Body of pancreas (tissue), 4 donors: ENCODE results near the gene SPART. TPM values are rescaled to one million over a fixed set of nuclear protein-coding genes. Genes with fewer than 3 reads are reported as not detected.

Source experiments
- ATAC-seq: fragments of 150-250 bp; one replicate; pipeline ENCODE4 v1.9.1; 2016
- DNase-seq, 4 donors: peaks; one replicate each; pipeline ENCODE4 v3.0.0-alpha.2; 2019
- H3K27ac ChIP-seq, 4 donors: fragments of 200-600 bp; sonication (generic); 1 replicate in 3 of 4; 2 replicates in 1 of 4; pipeline versions ENCODE4 v1.5.1 to v1.6.1; 2016 to 2019; ENCODE audit warnings: mild to moderate bottlenecking in 1 of 4, mixed read lengths in 1 of 4, moderate library complexity in 1 of 4
- H3K27me3 ChIP-seq, 2 donors: fragments of 200-600 bp; sonication (generic); one replicate each; pipeline ENCODE4 v1.6.0; 2016; ENCODE audit warnings: mild to moderate bottlenecking in 1 of 2
- H3K36me3 ChIP-seq, 2 donors: fragments of 200-600 bp; sonication (generic); replicated peaks in 1 of 2; 2 replicates each; pipeline ENCODE4 v1.5.1; 2016; ENCODE audit warnings: low read depth in 2 of 2; ENCODE audit not compliant: insufficient read depth in 1 of 2
- H3K4me1 ChIP-seq: fragments of 200-600 bp; sonication (generic); one replicate; pipeline ENCODE4 v1.6.0; 2016
- H3K4me3 ChIP-seq, 2 donors: fragments of 200-600 bp; sonication (generic); 1 replicate in 1 of 2; 2 replicates in 1 of 2; pipeline ENCODE4 v1.5.1; 2016 to 2019
- H3K9me3 ChIP-seq, 3 donors: fragments of 200-600 bp; sonication (generic); 1 replicate in 2 of 3; 2 replicates in 1 of 3; pipeline ENCODE4 v1.5.1; 2016
- POLR2A ChIP-seq, 3 donors: fragments of 450-650 bp; IDR thresholded peaks; one replicate each; pipeline ENCODE4 v1.6.1; 2016; ENCODE audit warnings: antibody characterized with exemption in 3 of 3, mild to moderate bottlenecking in 2 of 3
- WGBS, 2 donors: methylation state at CpG; one replicate each; pipeline ENCODE4 v1.1.5; 2017; 5-methylcytosine and 5-hydroxymethylcytosine counted together
- intact Hi-C: fragments of 100-400 bp; cut with DNase I; formaldehyde crosslinking; loops from one replicate; pipeline ENCODE4 v1.15.1; 2023
- total RNA-seq, 2 donors: library from RNA; depleted of rRNA; stranded (reverse); fragments of >200 nt; gene quantifications; one replicate each; pipeline ENCODE4 v1.1.0, GENCODE V29; 2016
- TF ChIP-seq, protein P1 (sequence below), 7 experiments: fragments of 450-650 bp in 4 of 7; fragments of 200-600 bp in 3 of 7; sonication (generic) in 3 of 7; IDR thresholded peaks; one replicate each; pipeline ENCODE4 v1.5.1; 2016 to 2019; ENCODE audit warnings: antibody characterized with exemption in 7 of 7

Gene SPART
- total RNA-seq, 2 donors from 2014 or later, result 11.5 to 16.1 TPM

DNA sequence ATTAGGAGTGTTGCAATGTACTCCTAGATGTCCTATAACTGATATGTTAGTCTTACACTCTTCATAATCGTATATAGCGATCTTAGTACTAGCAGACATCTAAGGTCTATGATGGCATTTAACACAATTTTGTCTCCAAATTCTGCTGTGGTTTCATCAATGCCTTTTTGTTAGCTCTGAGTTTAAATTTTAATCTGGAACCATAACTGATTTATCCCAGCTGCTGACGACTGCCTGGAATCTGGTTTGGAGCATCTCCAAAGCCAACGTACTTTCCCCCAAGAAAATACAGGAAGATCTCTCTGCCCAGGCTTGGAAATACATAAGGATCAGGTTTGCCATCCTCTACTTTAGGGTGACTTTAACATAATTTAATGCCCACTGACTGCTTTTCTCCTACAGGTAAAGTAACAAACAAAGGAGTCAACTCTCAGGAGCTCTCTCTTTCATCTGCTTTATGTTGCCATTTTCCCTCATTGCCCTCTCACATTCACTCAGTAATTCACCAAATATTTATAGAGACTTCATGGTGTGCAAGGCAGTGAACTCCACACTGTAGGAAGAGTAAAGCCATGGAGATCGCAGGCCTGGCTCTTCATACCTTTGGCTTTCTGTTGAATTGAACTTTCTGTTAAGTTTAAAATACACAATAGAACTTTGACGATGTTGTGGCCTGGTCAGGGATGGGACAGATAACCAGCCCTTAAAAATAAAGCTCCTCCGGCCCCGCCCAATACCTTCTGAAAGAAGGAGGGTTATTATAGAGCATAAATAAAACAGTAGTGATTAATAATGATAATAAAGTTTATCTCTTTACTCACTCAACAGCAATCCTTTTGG, 23.3 kb upstream of the SPART start:
- Histone ChIP-seq H3K9me3 (no peaks in the 10 kb centered on the region), H3K27ac (no peak overlapping the region), H3K4me3 (no peak overlapping the region), H3K36me3 (no peaks in the 10 kb centered on the region), H3K4me1 (peaks cover 4% of the 10 kb centered on the region), H3K27me3 (no peaks in the 10 kb centered on the region)
- whole genome bisulfite sequencing, 2 donors, result 60 to 62% methylated on average over 8 of the region's 8 CpGs
- intact Hi-C loops, result no loop called here
- TF ChIP-seq POLR2A (IDR thresholded peaks at IDR 0.05), result no peak
- TF ChIP-seq, protein P1, sequence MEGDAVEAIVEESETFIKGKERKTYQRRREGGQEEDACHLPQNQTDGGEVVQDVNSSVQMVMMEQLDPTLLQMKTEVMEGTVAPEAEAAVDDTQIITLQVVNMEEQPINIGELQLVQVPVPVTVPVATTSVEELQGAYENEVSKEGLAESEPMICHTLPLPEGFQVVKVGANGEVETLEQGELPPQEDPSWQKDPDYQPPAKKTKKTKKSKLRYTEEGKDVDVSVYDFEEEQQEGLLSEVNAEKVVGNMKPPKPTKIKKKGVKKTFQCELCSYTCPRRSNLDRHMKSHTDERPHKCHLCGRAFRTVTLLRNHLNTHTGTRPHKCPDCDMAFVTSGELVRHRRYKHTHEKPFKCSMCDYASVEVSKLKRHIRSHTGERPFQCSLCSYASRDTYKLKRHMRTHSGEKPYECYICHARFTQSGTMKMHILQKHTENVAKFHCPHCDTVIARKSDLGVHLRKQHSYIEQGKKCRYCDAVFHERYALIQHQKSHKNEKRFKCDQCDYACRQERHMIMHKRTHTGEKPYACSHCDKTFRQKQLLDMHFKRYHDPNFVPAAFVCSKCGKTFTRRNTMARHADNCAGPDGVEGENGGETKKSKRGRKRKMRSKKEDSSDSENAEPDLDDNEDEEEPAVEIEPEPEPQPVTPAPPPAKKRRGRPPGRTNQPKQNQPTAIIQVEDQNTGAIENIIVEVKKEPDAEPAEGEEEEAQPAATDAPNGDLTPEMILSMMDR (IDR thresholded peaks at IDR 0.05), result no peak
- DNase-seq (no peak), ATAC-seq (no peak)

DNA sequence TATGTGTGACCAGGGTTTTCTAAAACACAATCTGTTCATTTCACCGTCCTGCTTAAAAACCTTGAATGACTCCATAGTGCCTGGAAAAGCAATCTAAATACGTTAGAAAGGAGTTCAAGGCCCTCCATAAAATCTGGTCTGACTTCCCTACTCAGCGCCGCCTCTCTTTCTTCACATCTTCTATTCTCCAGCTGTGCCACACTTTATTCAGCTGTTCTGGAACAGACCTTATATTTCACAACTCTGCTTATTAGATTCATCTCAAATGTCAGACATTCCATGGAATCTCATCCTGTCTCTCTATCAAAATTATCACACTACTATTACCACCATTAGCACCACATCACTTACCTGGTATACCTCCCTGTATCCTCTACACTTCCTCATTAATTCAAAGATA, 19.8 kb upstream of the SPART start:
- H3K9me3 ChIP-seq, result no peaks in the 10 kb centered on the region
- intact Hi-C loops, result no loop called here
- no peaks in the 10 kb centered on the region for H3K27me3 ChIP-seq
- TF ChIP-seq, protein P1 (IDR thresholded peaks at IDR 0.05), result no peak
- WGBS, 2 donors, result 89 to 95% methylated on average over 3 to 4 of the region's 4 CpGs
- no peak overlapping the region for H3K27ac ChIP-seq
- H3K36me3 ChIP-seq, result no peaks in the 10 kb centered on the region
- no peaks in the 10 kb centered on the region for H3K4me1 ChIP-seq
- DNase-seq (no peak), ATAC-seq (no peak)
- H3K4me3 ChIP-seq, result no peak overlapping the region

DNA sequence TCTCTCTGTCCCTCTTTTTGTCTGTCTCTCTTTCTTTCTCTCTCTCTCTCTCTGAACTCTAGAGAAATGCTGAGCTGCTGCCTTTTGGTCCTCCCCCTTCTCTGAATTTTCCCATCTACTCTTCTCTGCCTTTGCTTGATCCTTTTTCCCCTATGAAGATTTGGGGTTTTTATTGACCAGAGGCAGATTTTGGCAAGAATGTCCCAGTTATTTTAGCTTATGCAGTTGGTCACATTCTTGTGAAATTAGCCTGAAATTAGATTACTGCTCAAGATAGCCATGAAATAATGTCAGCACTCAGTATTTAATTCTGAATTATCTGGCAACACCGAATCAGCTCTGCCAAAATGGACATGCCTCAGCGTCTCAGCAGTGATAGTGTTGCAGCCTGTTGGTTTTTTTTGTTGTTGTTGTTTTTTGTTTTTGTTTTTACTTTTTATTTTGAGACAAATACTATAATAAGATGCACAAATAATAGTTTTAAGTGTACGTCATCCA, 17.2 kb upstream of the SPART start:
- WGBS, 2 donors, result 76 to 77% methylated on average over 3 of the region's 3 CpGs
- H3K4me3 ChIP-seq, result no peak overlapping the region
- no peaks in the 10 kb centered on the region for H3K27me3 ChIP-seq
- intact Hi-C loops, result no loop called here
- DNase-seq (no peak), ATAC-seq (no peak)
- no peaks in the 10 kb centered on the region for H3K36me3 ChIP-seq
- no peaks in the 10 kb centered on the region for H3K4me1 ChIP-seq
- H3K9me3 ChIP-seq, result no peaks in the 10 kb centered on the region
- no peak for TF ChIP-seq POLR2A (IDR thresholded peaks at IDR 0.05)
- TF ChIP-seq, protein P1 (IDR thresholded peaks at IDR 0.05), result no peak
- no peak overlapping the region for H3K27ac ChIP-seq

DNA sequence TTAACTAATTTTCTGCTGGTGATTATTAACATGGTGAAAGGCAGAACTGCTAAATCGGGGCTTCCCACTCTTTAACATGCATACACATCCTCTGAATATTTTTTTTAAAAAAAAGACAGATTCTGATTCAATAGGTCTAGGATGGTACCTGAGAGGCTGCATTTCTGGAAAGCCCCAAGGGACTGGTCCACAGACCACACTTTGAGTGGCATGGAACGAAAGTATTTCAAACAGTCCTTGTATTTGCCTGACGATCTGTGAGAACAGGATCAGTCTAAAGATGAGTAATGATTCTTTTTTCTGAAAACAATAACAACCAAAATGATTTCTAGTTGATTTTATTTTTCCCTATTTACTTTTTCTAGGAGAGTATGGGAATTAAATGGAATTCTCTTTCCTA, 16.7 kb upstream of the SPART start:
- ATAC-seq, result no peak
- intact Hi-C loops, result no loop called here
- TF ChIP-seq, protein P1 (IDR thresholded peaks at IDR 0.05), result no peak
- no peak for TF ChIP-seq POLR2A (IDR thresholded peaks at IDR 0.05)

DNA sequence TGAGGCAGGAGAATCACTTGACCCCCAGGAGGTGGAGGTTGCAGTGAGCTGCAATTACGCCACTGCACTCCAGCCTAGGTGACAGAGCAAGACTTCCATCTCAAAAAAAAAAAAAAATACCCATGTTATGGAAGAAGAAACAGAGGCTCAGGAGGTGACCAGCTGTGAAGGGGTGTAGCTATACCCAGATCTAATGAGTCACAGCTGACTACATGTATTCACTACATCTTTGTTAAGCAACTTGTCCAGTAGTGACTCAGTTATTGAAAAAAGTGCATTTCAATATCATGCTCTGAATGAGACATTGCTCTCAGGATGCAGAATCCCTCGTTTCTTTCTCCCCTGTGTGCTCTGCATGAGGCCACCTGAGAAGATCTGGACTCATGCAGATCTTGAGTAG, 16.1 kb upstream of the SPART start:
- no peaks in the 10 kb centered on the region for H3K4me1 ChIP-seq
- no peak overlapping the region for H3K27ac ChIP-seq
- intact Hi-C loops, result no loop called here
- H3K27me3 ChIP-seq, result no peaks in the 10 kb centered on the region
- no peak overlapping the region for H3K4me3 ChIP-seq
- DNase-seq (no peak), ATAC-seq (peak; percentile 40)
- TF ChIP-seq, protein P1 (IDR thresholded peaks at IDR 0.05), result no peak
- no peak for TF ChIP-seq POLR2A (IDR thresholded peaks at IDR 0.05)
- WGBS, 2 donors, result 73 to 77% methylated on average over 2 of the region's 2 CpGs
- no peaks in the 10 kb centered on the region for H3K36me3 ChIP-seq
- no peaks in the 10 kb centered on the region for H3K9me3 ChIP-seq

More for the DNA sequence above, 16.7 kb upstream of the SPART start:
- Histone ChIP-seq H3K9me3 (no peaks in the 10 kb centered on the region), H3K27me3 (no peaks in the 10 kb centered on the region), H3K4me3 (no peak overlapping the region), H3K27ac (no peak overlapping the region), H3K4me1 (no peaks in the 10 kb centered on the region), H3K36me3 (no peaks in the 10 kb centered on the region)
- DNase-seq, result no peak
- 61 to 63% methylated on average over 3 of the region's 3 CpGs for WGBS, 2 donors
